ENCODE results near the gene RNU7-1. TPM values are rescaled to one million over a fixed set of nuclear protein-coding genes. Genes with fewer than 3 reads are reported as not detected.
"Not testable (repeated sequence)": the region's sequence is repeated elsewhere in the genome, so short reads cannot be mapped to it uniquely, and the experiment has no call there.

The RNU7-1 gene
- total and polyA plus RNA-seq, 2 experiments from 2014 or later = not detected

- Histone ChIP-seq H3K36me3 (no peaks in the 10 kb centered on the region), H3K27ac (no peak overlapping the region), H3K27me3 (no peaks in the 10 kb centered on the region), H3K9me3 (ENCODE audit: low read depth) (no peaks in the 10 kb centered on the region), H3K4me3 (no peak overlapping the region), H3K4me1 (ENCODE audit: low read depth) (peaks cover 4% of the 10 kb centered on the region)
- no peak for DNase-seq (ENCODE audit: low read depth in 1 of 2, low spot score in 1 of 2)
- TF ChIP-seq CTCF (IDR thresholded peaks at IDR 0.05; ENCODE audit: low read depth, low read length) = no peak
Measured at GRCh38 chr12:6902448-6902847, 41.2 kb upstream of the RNU7-1 start.

GRCh38 chr12:6903722-6904121 is 39.9 kb upstream of the RNU7-1 start:
- H3K36me3 ChIP-seq = no peaks in the 10 kb centered on the region
- H3K9me3 ChIP-seq (ENCODE audit: low read depth) = no peaks in the 10 kb centered on the region
- no peak overlapping the region for H3K27ac ChIP-seq
- peaks cover 4% of the 10 kb centered on the region for H3K4me1 ChIP-seq (ENCODE audit: low read depth)
- no peak for TF ChIP-seq CTCF (IDR thresholded peaks at IDR 0.05; ENCODE audit: low read depth, low read length)
- no peak for DNase-seq (ENCODE audit: low read depth in 1 of 2, low spot score in 1 of 2)
- no peak overlapping the region for H3K4me3 ChIP-seq
- no peaks in the 10 kb centered on the region for H3K27me3 ChIP-seq

GRCh38 chr12:6904280-6905276 is 39.0 kb upstream of the RNU7-1 start, which contains the start of gene LRRC23:
Gene LRRC23, plus strand, starts transcription at chr12:6904822. Its CDS starts 812 bp downstream, at chr12:6905634.
- no peaks in the 10 kb centered on the region for H3K9me3 ChIP-seq (ENCODE audit: low read depth)
- peak; percentile 96 to 98 for DNase-seq (ENCODE audit: low read depth in 1 of 2, low spot score in 1 of 2)
- peaks cover 4% of the 10 kb centered on the region for H3K4me1 ChIP-seq (ENCODE audit: low read depth)
- no peaks in the 10 kb centered on the region for H3K27me3 ChIP-seq
- no peak for TF ChIP-seq CTCF (IDR thresholded peaks at IDR 0.05; ENCODE audit: low read depth, low read length)
- H3K36me3 ChIP-seq = no peaks in the 10 kb centered on the region
- peak within 1 kb of the TSS; percentile 60 for H3K27ac ChIP-seq
- peak within 1 kb of the TSS; percentile 70 for H3K4me3 ChIP-seq

- H3K9me3 ChIP-seq (ENCODE audit: low read depth) = no peaks in the 10 kb centered on the region
- no peak for DNase-seq (ENCODE audit: low read depth in 1 of 2, low spot score in 1 of 2)
- TF ChIP-seq CTCF (IDR thresholded peaks at IDR 0.05; ENCODE audit: low read depth, low read length) = no peak
- peak overlapping the region; percentile 70 for H3K4me3 ChIP-seq
- H3K27ac ChIP-seq = no peak overlapping the region
- no peaks in the 10 kb centered on the region for H3K27me3 ChIP-seq
- H3K36me3 ChIP-seq = no peaks in the 10 kb centered on the region
- H3K4me1 ChIP-seq (ENCODE audit: low read depth) = peaks cover 4% of the 10 kb centered on the region
Measured at GRCh38 chr12:6905414-6906040, 38.1 kb upstream of the RNU7-1 start.

GRCh38 chr12:6908141-6908540 is 35.5 kb upstream of the RNU7-1 start:
- not testable (repeated sequence) for H3K4me1 ChIP-seq (ENCODE audit: low read depth); DNase-seq (ENCODE audit: low read depth in 1 of 2, low spot score in 1 of 2); H3K9me3 ChIP-seq (ENCODE audit: low read depth); H3K36me3 ChIP-seq; H3K4me3 ChIP-seq; H3K27me3 ChIP-seq; H3K27ac ChIP-seq
